ENCODE data around the gene GNG4. TPM values are rescaled to one million over a fixed set of nuclear protein-coding genes. Genes with fewer than 3 reads are reported as not detected.

GNG4 gene
- total RNA-seq, 1 experiment from 2014 or later = 34.4 TPM

GRCh38 chr1:235659186-235659771, 9.7 kb upstream of the GNG4 start:
- H3K4me2 ChIP-seq (ENCODE audit: insufficient read depth, insufficient read length, low read length) = no peak overlapping the region
- H3K9me3 ChIP-seq (ENCODE audit: control insufficient read depth, low read depth, low read length) = no peaks in the 10 kb centered on the region
- H3K14ac ChIP-seq (ENCODE audit: insufficient read depth, low read length) = no peak overlapping the region
- H4K20me1 ChIP-seq (ENCODE audit: control insufficient read depth, insufficient read depth, insufficient read length) = no peaks in the 10 kb centered on the region
- H3K27ac ChIP-seq (ENCODE audit: insufficient read length, low read depth, low read length) = no peak overlapping the region
- peak overlapping the region in 2 of 3 experiments; percentile 7 to 44; a peak in 2 of 7 replicates for H3K27ac Mint-ChIP-seq
- no peak overlapping the region for H3K56ac ChIP-seq (ENCODE audit: insufficient read length, low read depth, low read length)
- H4K91ac ChIP-seq (ENCODE audit: insufficient read length, low read depth, low read length) = no peak overlapping the region
- H3K23ac ChIP-seq (ENCODE audit: insufficient read length, low read depth, low read length) = no peak overlapping the region
- H3T11ph ChIP-seq (ENCODE audit: low read length) = no peak overlapping the region
- H2BK20ac ChIP-seq (ENCODE audit: low read depth, low read length, poor library complexity, severe bottlenecking) = no peak overlapping the region
- H3K27me3 ChIP-seq (ENCODE audit: insufficient read depth, low read length) = no peaks in the 10 kb centered on the region
- WGBS (ENCODE audit: extremely low coverage, insufficient read length, low lambda C conversion rate) = no CpG with 5 or more reads among the region's 14 CpGs
- peaks cover 0 to 4% (median 0%) of the 10 kb centered on the region in 3 experiments; a peak in 1 of 7 replicates for H3K36me3 Mint-ChIP-seq (ENCODE audit: insufficient read depth in 1 of 3, low read depth in 3 of 3)
- no peak overlapping the region for H2BK5ac ChIP-seq (ENCODE audit: insufficient read length, low read length)
- H2AFZ ChIP-seq (ENCODE audit: low read length) = no peak overlapping the region
- H3K4me3 Mint-ChIP-seq = no peak overlapping the region
- H3K79me2 ChIP-seq (ENCODE audit: insufficient read depth, low read length) = no peaks in the 10 kb centered on the region
- H2AK5ac ChIP-seq (ENCODE audit: insufficient read length, low read length) = no peak overlapping the region
- H3K9ac ChIP-seq (ENCODE audit: extremely low read depth, insufficient read length, low read length) = no peak overlapping the region
- H2BK12ac ChIP-seq (ENCODE audit: insufficient read length, low read depth, low read length) = no peak overlapping the region
- H3K4me1 ChIP-seq (ENCODE audit: insufficient read depth, low read length) = peaks cover 4% of the 10 kb centered on the region; the same call in 1 of the 2 replicates
- peaks cover 42 to 49% of the 10 kb centered on the region in 2 experiments for H3K4me1 Mint-ChIP-seq
- H3K79me1 ChIP-seq (ENCODE audit: insufficient read depth, low read depth, low read length, poor library complexity, severe bottlenecking) = no peaks in the 10 kb centered on the region
- TF ChIP-seq, protein P1, sequence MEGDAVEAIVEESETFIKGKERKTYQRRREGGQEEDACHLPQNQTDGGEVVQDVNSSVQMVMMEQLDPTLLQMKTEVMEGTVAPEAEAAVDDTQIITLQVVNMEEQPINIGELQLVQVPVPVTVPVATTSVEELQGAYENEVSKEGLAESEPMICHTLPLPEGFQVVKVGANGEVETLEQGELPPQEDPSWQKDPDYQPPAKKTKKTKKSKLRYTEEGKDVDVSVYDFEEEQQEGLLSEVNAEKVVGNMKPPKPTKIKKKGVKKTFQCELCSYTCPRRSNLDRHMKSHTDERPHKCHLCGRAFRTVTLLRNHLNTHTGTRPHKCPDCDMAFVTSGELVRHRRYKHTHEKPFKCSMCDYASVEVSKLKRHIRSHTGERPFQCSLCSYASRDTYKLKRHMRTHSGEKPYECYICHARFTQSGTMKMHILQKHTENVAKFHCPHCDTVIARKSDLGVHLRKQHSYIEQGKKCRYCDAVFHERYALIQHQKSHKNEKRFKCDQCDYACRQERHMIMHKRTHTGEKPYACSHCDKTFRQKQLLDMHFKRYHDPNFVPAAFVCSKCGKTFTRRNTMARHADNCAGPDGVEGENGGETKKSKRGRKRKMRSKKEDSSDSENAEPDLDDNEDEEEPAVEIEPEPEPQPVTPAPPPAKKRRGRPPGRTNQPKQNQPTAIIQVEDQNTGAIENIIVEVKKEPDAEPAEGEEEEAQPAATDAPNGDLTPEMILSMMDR (conservative IDR thresholded peaks at IDR 0.05) = no peak
- H3K4ac ChIP-seq (ENCODE audit: low read depth, low read length) = no peak overlapping the region
- no peak overlapping the region for H4K5ac ChIP-seq (ENCODE audit: insufficient read length, low read depth, low read length)
- H3K27me3 Mint-ChIP-seq (ENCODE audit: low read depth) = peaks cover 5% of the 10 kb centered on the region; the same call in 1 of the 2 replicates
- H2BK15ac ChIP-seq (ENCODE audit: low read depth, low read length) = no peak overlapping the region
- no peak overlapping the region for H3K18ac ChIP-seq (ENCODE audit: insufficient read length, low read depth, low read length)
- H4K8ac ChIP-seq (replicated peaks; ENCODE audit: insufficient read length, low read depth, low read length) = no peak overlapping the region
- H3K23me2 ChIP-seq (ENCODE audit: insufficient read length, low read depth, low read length, poor library complexity, severe bottlenecking) = no peaks in the 10 kb centered on the region
- H3K9me3 Mint-ChIP-seq = no peaks in the 10 kb centered on the region
- no peak for DNase-seq
- H2BK120ac ChIP-seq (ENCODE audit: low read depth, low read length, poor library complexity, severe bottlenecking) = no peak overlapping the region
